ENCODE measurements around the gene FAM217A. TPM values are rescaled to one million over a fixed set of nuclear protein-coding genes. Genes with fewer than 3 reads are reported as not detected.

Gene FAM217A
- total and polyA plus RNA-seq, 2 of the 8 experiments (the other 6 are each of a cell fraction or from before 2014, with no cell fraction given): 0.03 TPM; not detected in 1

DNA sequence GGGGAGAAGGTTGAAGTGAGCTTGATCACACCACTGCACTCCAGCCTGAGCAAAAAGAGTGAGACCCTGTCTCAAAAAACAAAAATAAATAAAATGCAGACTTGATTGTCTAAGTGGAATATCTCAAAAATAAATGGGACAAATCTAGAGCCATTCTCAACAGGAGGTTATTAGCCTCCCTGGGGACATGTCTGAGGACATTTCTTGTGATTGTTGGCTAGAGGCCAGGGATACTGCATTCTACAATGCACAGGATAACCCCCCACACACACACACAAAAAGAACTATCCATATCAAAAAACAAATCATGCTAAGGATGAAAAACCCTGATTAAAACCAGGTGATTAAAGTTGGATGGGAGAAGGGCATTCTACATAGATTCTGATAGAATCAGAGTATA is 37.5 kb downstream of the FAM217A start:
- Histone ChIP-seq H3K4ac (replicated peaks; ENCODE audit: insufficient read length, low read depth, low read length) (no peak overlapping the region), H3K4me1 (replicated peaks in 1 of 4; ENCODE audit: control insufficient read depth in 3 of 4, insufficient read depth in 4 of 4, low read length in 3 of 4) (no peaks in the 10 kb centered on the region), H3K4me2 (ENCODE audit: insufficient read depth in 1 of 2, low read depth in 2 of 2, low read length in 2 of 2) (no peak overlapping the region), H3K9me3 (ENCODE audit: insufficient read depth in 2 of 2, low read depth in 1 of 2, low read length in 1 of 2) (no peaks in the 10 kb centered on the region), H3K56ac (replicated peaks; ENCODE audit: insufficient read length, low read depth, low read length) (no peak overlapping the region), H3K23me2 (ENCODE audit: low read depth, low read length) (no peaks in the 10 kb centered on the region; the same call in 1 of the 2 replicates), H3K27ac (ENCODE audit: low read depth, low read length) (no peak overlapping the region), H4K5ac (ENCODE audit: insufficient read length, low read depth, low read length) (no peak overlapping the region), H3K23ac (ENCODE audit: insufficient read length) (no peak overlapping the region), H2BK5ac (ENCODE audit: low read depth, low read length) (no peak overlapping the region), H2BK120ac (replicated peaks; ENCODE audit: low read depth, low read length) (no peak overlapping the region), H4K20me1 (replicated peaks in 1 of 2; ENCODE audit: control insufficient read depth in 1 of 2, insufficient read depth in 2 of 2, low read length in 2 of 2) (peaks cover 3 to 11% of the 10 kb centered on the region in 2 experiments), H2AFZ (ENCODE audit: low read length) (no peak overlapping the region), H2AK5ac (ENCODE audit: low read depth, low read length) (no peak overlapping the region), H2BK15ac (ENCODE audit: low read length) (no peak overlapping the region), H4K8ac (ENCODE audit: extremely low read depth, insufficient read depth, low read length) (no peak overlapping the region), H2BK12ac (ENCODE audit: low read depth, low read length) (no peak overlapping the region), H3K14ac (ENCODE audit: insufficient read length) (no peak overlapping the region), H3K4me3 (ENCODE audit: extremely low read depth in 1 of 4, insufficient read depth in 2 of 4, low read depth in 3 of 4, low read length in 4 of 4) (no peak overlapping the region), H3K18ac (ENCODE audit: extremely low read depth, low read length) (no peak overlapping the region), H3K27me3 (replicated peaks in 1 of 4; ENCODE audit: control insufficient read depth in 3 of 4, extremely low read depth in 1 of 4, insufficient read depth in 3 of 4, low read length in 3 of 4) (no peaks in the 10 kb centered on the region), H3K9ac (replicated peaks in 1 of 4; ENCODE audit: extremely low read depth in 1 of 4, low read depth in 3 of 4, low read length in 3 of 4) (no peak overlapping the region), H3K79me1 (ENCODE audit: low read depth, low read length) (no peaks in the 10 kb centered on the region; the same call in 1 of the 2 replicates), H4K91ac (replicated peaks; ENCODE audit: insufficient read length, low read length) (no peak overlapping the region), H2BK20ac (ENCODE audit: low read length) (no peak overlapping the region), H3K79me2 (ENCODE audit: control insufficient read depth in 1 of 2, insufficient read depth in 2 of 2, low read length in 2 of 2) (peaks cover 0 to 31% of the 10 kb centered on the region in 2 experiments; a peak in 3 of 4 replicates), H3K36me3 (ENCODE audit: control insufficient read depth in 2 of 4, insufficient read depth in 4 of 4, low read length in 3 of 4) (peaks cover 18 to 88% (median 67%) of the 10 kb centered on the region in 4 experiments)
- FAIRE-seq: no peak
- ChIA-PET CTCF (ENCODE audit: partially characterized antibody) (no interaction called here), POLR2A (ENCODE audit: partially characterized antibody) (no interaction called here)
- DNase-seq (ENCODE audit: low read depth in 1 of 2, low spot score in 2 of 2): no peak
- TF ChIP-seq JUN (IDR thresholded peaks at IDR 0.05; ENCODE audit: low read depth, low read length): no peak
- TF ChIP-seq, protein P1, sequence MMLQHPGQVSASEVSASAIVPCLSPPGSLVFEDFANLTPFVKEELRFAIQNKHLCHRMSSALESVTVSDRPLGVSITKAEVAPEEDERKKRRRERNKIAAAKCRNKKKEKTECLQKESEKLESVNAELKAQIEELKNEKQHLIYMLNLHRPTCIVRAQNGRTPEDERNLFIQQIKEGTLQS (IDR thresholded peaks at IDR 0.05; ENCODE audit: insufficient read depth, low read depth, low read length): no peak
- TF ChIP-seq POLR2A (IDR thresholded peaks at IDR 0.05; ENCODE audit: control extremely low read depth in 1 of 2, low read depth in 2 of 2, low read length in 2 of 2): no peak
- no peak for TF ChIP-seq RFX5 (IDR thresholded peaks at IDR 0.05; ENCODE audit: borderline replicate concordance, low read depth, low read length)
- no peak for TF ChIP-seq TAF7 (optimal IDR thresholded peaks at IDR 0.05; ENCODE audit: borderline replicate concordance, low read depth, low read length)
- no peak for TF ChIP-seq YY1 (IDR thresholded peaks at IDR 0.05; ENCODE audit: low read depth, low read length)
- no peak for TF ChIP-seq TEAD4 (IDR thresholded peaks at IDR 0.05; ENCODE audit: low read depth, low read length)
- no peak for TF ChIP-seq RNF2 (IDR thresholded peaks at IDR 0.05; ENCODE audit: borderline replicate concordance, low read depth, low read length, missing control alignments, poor library complexity, severe bottlenecking)
- TF ChIP-seq BRCA1 (IDR thresholded peaks at IDR 0.05; ENCODE audit: low read depth, low read length): no peak
- TF ChIP-seq POU5F1 (IDR thresholded peaks at IDR 0.05; ENCODE audit: low read depth, low read length): no peak
- no peak for TF ChIP-seq SIN3A (conservative IDR thresholded peaks at IDR 0.05 in 1 of 2, IDR thresholded peaks at IDR 0.05 in 1 of 2; ENCODE audit: low read depth in 1 of 2, low read length in 2 of 2)
- no peak for TF ChIP-seq EP300 (IDR thresholded peaks at IDR 0.05; ENCODE audit: borderline replicate concordance in 1 of 2, low read depth in 2 of 2, low read length in 2 of 2)
- TF ChIP-seq GTF2F1 (IDR thresholded peaks at IDR 0.05; ENCODE audit: borderline replicate concordance, low read depth, low read length): no peak
- TF ChIP-seq CTBP2 (IDR thresholded peaks at IDR 0.05; ENCODE audit: borderline replicate concordance, insufficient read depth, insufficient read length, low read length): no peak

All from H1 (cell line).